Nephron progenitor cell (in vitro differentiated cells): ENCODE data around the gene PPL.

Source experiments
- DNase-seq: peaks from one replicate; pipeline ENCODE4 v3.0.0; 2021
- H3K27ac Mint-ChIP-seq: 2 replicates; pipeline ENCODE4 v1.8.0; 2021; ENCODE audit warnings: mild to moderate bottlenecking, moderate library complexity, mixed read lengths
- H3K27me3 Mint-ChIP-seq: 2 replicates; pipeline ENCODE4 v1.8.0; 2021; ENCODE audit warnings: mild to moderate bottlenecking, low read depth, mixed read lengths; ENCODE audit not compliant: poor library complexity
- H3K36me3 Mint-ChIP-seq: 2 replicates; pipeline ENCODE4 v1.8.0; 2021; ENCODE audit warnings: low read depth, mixed read lengths
- H3K4me1 Mint-ChIP-seq: 2 replicates; pipeline ENCODE4 v1.8.0; 2021; ENCODE audit warnings: mixed read lengths
- H3K4me3 Mint-ChIP-seq: 2 replicates; pipeline ENCODE4 v1.8.0; 2021; ENCODE audit warnings: mild to moderate bottlenecking, moderate library complexity, mixed read lengths
- H3K9me3 Mint-ChIP-seq: 2 replicates; pipeline ENCODE4 v1.8.0; 2021; ENCODE audit warnings: mild to moderate bottlenecking, moderate library complexity, mixed read lengths
- TF ChIP-seq, protein P1 (sequence below): fragments of 200-600 bp; sonication (generic); IDR thresholded peaks from 2 replicates; pipeline ENCODE4 v1.5.0; 2021; ENCODE audit warnings: antibody characterized with exemption

PPL gene

DNA sequence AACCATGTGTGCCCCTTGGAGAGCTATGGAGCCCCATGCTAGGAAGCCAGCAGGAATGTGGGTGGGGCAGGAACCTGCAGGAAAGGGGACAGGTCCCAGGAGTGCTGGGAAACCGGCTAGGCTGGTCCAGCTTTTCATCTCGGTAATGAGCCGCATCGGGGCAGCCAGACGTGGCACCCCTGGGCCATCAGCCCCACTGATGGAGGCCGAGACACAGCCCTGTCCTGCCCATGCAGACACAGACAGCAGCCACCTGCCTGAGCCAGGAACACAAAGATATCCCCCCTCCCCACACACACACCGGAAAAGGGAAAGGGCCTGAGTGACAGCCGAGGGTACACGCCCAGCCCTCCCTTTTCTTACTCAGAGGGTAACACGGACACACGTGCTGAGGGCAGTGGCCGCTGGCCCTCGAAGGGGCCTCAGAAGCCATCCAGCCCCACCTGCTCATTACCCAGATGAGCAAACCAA is 18.1 kb downstream of the PPL start:
- no peaks in the 10 kb centered on the region for H3K36me3 Mint-ChIP-seq
- H3K9me3 Mint-ChIP-seq = no peaks in the 10 kb centered on the region
- no peaks in the 10 kb centered on the region for H3K4me1 Mint-ChIP-seq
- H3K4me3 Mint-ChIP-seq = no peak overlapping the region
- TF ChIP-seq, protein P1, sequence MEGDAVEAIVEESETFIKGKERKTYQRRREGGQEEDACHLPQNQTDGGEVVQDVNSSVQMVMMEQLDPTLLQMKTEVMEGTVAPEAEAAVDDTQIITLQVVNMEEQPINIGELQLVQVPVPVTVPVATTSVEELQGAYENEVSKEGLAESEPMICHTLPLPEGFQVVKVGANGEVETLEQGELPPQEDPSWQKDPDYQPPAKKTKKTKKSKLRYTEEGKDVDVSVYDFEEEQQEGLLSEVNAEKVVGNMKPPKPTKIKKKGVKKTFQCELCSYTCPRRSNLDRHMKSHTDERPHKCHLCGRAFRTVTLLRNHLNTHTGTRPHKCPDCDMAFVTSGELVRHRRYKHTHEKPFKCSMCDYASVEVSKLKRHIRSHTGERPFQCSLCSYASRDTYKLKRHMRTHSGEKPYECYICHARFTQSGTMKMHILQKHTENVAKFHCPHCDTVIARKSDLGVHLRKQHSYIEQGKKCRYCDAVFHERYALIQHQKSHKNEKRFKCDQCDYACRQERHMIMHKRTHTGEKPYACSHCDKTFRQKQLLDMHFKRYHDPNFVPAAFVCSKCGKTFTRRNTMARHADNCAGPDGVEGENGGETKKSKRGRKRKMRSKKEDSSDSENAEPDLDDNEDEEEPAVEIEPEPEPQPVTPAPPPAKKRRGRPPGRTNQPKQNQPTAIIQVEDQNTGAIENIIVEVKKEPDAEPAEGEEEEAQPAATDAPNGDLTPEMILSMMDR = no peak
- peaks cover 3% of the 10 kb centered on the region for H3K27me3 Mint-ChIP-seq
- DNase-seq = peak; percentile 16
- H3K27ac Mint-ChIP-seq = no peak overlapping the region

DNA sequence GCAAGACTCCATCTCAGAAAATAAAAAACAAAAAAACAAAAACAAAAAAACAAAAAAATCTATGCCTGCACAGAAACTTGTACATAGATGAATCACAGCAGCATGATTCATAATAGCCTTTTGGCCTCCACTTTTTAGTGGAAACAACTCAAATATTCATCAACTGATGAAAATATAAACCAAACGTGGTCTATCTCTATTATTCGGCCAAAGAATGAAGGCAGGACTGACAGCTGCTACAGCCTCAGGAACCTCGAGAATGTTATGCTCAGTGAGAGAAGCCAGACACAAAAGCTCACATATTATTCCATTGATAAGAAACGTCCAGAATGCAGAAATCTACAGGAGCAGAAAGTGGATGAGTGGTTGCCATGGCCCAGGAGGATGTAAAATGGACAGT is 19.8 kb downstream of the PPL start:
- Mint-ChIP-seq H3K4me1 (no peaks in the 10 kb centered on the region), H3K36me3 (no peaks in the 10 kb centered on the region), H3K27ac (no peak overlapping the region), H3K4me3 (no peak overlapping the region), H3K27me3 (no peaks in the 10 kb centered on the region), H3K9me3 (no peaks in the 10 kb centered on the region)
- TF ChIP-seq, protein P1 = no peak
- no peak for DNase-seq

DNA sequence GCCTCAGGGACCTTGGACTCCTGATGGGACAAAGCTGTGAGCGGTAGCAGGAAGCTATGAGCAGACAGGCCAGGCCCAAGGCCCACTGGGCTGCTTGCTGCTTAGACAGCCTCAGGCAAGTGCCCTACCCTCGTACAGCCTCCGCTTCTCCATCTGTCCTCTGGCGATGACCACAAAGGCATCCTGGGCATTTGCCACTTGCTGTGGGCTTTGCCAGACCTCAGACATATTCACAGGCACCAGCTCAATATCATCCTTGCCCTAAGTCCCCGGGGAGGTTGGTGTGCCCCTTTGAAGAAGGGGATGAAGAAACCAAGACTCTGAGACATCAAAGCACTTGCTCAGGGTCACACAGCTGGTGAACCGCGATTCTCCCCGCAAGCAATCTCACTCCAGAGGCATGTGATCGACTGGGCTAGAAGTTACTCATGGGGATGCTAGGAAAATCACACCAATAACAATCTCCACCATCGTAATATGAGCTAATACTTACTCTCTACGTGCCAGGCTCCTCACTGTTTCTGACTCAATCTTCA is 21.7 kb downstream of the PPL start:
- Mint-ChIP-seq H3K27me3 (no peaks in the 10 kb centered on the region), H3K9me3 (no peaks in the 10 kb centered on the region), H3K36me3 (no peaks in the 10 kb centered on the region), H3K4me1 (no peaks in the 10 kb centered on the region), H3K4me3 (no peak overlapping the region), H3K27ac (no peak overlapping the region)
- no peak for DNase-seq
- TF ChIP-seq, protein P1 = no peak

DNA sequence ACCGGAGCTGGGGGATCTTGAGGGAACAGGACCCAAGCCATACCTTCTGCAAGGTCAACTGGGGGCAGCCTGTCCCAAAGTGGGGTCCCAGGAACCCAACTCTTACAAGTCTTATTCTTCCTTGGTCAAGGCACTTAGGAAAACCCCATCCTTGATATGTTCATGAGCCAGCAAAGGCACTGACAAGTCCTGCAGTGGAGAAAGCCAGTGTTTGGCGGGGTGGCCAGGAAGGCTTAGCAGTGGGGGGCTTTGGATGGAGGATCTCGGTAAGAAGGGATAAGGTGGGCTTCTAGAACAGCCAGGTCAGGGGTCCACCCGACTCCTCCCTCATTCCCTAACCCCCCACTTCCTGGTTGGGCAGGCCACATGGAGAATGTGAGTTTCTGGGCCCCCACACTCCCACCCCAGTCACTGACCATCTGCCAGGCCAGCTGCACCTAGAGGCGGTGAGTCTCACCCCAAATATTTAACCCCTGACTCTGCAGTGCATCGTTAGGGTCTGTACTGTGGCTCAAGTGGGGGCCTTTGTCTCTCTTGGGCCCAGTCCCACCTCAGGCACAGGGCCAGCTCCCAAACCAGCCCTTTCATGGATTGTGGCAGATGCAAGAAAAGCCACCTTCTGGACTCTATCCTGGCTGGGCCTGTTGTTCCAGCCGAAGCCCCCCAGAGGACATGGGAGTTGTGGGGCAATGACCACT is 22.3 kb downstream of the PPL start:
- H3K4me3 Mint-ChIP-seq = no peak overlapping the region
- no peaks in the 10 kb centered on the region for H3K4me1 Mint-ChIP-seq
- H3K27me3 Mint-ChIP-seq = no peaks in the 10 kb centered on the region
- H3K9me3 Mint-ChIP-seq = no peaks in the 10 kb centered on the region
- no peak for DNase-seq
- TF ChIP-seq, protein P1 = no peak
- no peaks in the 10 kb centered on the region for H3K36me3 Mint-ChIP-seq
- no peak overlapping the region for H3K27ac Mint-ChIP-seq

DNA sequence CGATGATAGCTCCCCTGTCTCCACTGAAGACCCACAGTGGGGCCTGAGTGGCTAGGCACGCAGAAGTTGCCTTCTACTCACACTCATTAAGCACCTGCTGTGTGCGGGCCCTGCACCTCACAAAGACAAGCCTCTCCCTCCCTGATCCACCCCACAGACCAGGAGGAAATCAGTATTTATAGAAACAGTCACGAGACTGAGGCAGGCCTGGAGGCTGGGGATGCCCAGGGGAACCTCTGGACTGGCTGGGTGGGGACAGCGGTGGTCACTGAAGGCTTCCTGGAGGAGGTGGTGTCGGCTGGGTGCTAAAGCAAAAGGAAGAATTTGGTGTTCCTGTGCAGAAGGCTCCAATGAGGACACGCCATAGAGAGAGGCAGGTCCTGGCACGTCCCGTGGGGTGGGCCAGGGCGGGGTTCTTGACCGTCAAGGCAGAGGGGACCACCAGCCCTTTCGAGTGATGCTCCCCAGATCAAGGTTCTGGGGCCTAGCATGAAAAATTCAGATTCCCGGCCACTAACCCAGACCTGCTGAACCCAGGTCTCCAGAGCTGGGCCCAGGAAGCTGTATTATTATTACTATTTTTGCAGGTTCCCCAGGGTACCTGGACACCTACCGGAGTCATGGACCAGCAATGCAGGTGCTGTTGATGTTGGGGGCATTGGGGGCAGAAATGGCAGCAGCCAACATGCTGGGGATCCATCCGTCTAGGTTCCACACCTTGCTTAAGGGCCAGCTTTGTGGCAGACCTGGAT is 23.0 kb downstream of the PPL start:
- Mint-ChIP-seq H3K36me3 (no peaks in the 10 kb centered on the region), H3K27ac (no peak overlapping the region), H3K9me3 (no peaks in the 10 kb centered on the region), H3K27me3 (no peaks in the 10 kb centered on the region), H3K4me3 (no peak overlapping the region), H3K4me1 (no peaks in the 10 kb centered on the region)
- DNase-seq = no peak
- TF ChIP-seq, protein P1 = no peak
